Stomach (tissue), 9 donors: ENCODE results near the gene KCNQ1. TPM values are rescaled to one million over a fixed set of nuclear protein-coding genes. Genes with fewer than 3 reads are reported as not detected.

Experiments used
- DNase-seq, 2 donors: peaks; one replicate each; pipeline versions ENCODE4 v3.0.0 to v3.0.0-alpha.2; 2013 to 2019
- H3K27ac ChIP-seq, 5 donors: fragments of 200-600 bp in 4 of 5; sonication (generic) in 4 of 5; one replicate each; pipeline ENCODE4 v1.5.1; 2013 to 2019; ENCODE audit warnings: mild to moderate bottlenecking in 1 of 5, moderate library complexity in 1 of 5
- H3K27me3 ChIP-seq, 3 donors: fragments of 200-600 bp; sonication (generic); one replicate each; pipeline ENCODE4 v1.5.1; 2017 to 2019; ENCODE audit warnings: mixed run types in 1 of 3
- H3K36me3 ChIP-seq, 4 donors: fragments of 200-600 bp; sonication (generic); 1 replicate in 3 of 4; 2 replicates in 1 of 4; pipeline ENCODE4 v1.5.1; 2016 to 2019
- H3K4me1 ChIP-seq, 4 donors: fragments of 200-600 bp; sonication (generic); one replicate each; pipeline ENCODE4 v1.5.1; 2016 to 2019
- H3K4me3 ChIP-seq, 4 donors: fragments of 200-600 bp; sonication (generic) in 3 of 4; one replicate each; pipeline ENCODE4 v1.5.1; 2016 to 2019; ENCODE audit warnings: mild to moderate bottlenecking in 1 of 4
- H3K9me3 ChIP-seq, 4 donors: fragments of 200-600 bp; sonication (generic); one replicate each; pipeline ENCODE4 v1.5.1; 2016 to 2019
- CTCF ChIP-seq, 7 experiments: fragments of 450-650 bp in 4 of 7; fragments of 200-600 bp in 3 of 7; sonication (generic) in 3 of 7; IDR thresholded peaks; one replicate each; pipeline ENCODE4 v1.5.1; 2016 to 2019; ENCODE audit warnings: antibody characterized with exemption in 7 of 7, control low read depth in 2 of 7, mild to moderate bottlenecking in 1 of 7
- EP300 ChIP-seq: sonication (generic); formaldehyde crosslinking; IDR thresholded peaks from one replicate; pipeline ENCODE4 v1.6.1; 2017; ENCODE audit warnings: antibody characterized with exemption
- POLR2A ChIP-seq, 4 donors: fragments of 450-650 bp; IDR thresholded peaks; one replicate each; pipeline ENCODE4 v1.6.1; 2016; ENCODE audit warnings: antibody characterized with exemption in 4 of 4, control low read depth in 2 of 4, mild to moderate bottlenecking in 1 of 4, moderate library complexity in 1 of 4
- POLR2AphosphoS5 ChIP-seq, 3 donors: sonication (generic); formaldehyde crosslinking; IDR thresholded peaks; one replicate each; pipeline ENCODE4 v1.6.1; 2016; ENCODE audit warnings: antibody characterized with exemption in 3 of 3
- WGBS, 5 donors: extraction: QIAGEN DNeasy Blood & Tissue Kit in 3 of 5; methylation state at CpG; one replicate each; pipeline versions ENCODE4 v1.1.5 to v1.1.7; 2013 to 2018; 5-methylcytosine and 5-hydroxymethylcytosine counted together
- intact Hi-C: fragments of 100-400 bp; cut with DNase I; formaldehyde crosslinking; loops from one replicate; pipeline ENCODE4 v1.15.1; 2023; ENCODE audit warnings: low total_unique reads
- polyA plus RNA-seq, 3 donors: library from polyadenylated mRNA; stranded (reverse); fragments of 200-250 nt; gene quantifications; one replicate each; pipeline ENCODE4 v1.2.3, GENCODE V29; 2013
- total RNA-seq, 5 donors: library from RNA; depleted of rRNA; stranded (reverse); fragments of >200 nt; gene quantifications; one replicate each; pipeline versions ENCODE4 v1.1.0 to v1.2.3, GENCODE V29; 2014 to 2016
- donor health status: healthy with polysubstance abuse.
- donor health status: Bipolar disorder and iron deficiency.
- donor health status: healthy.

KCNQ1 gene
- total and polyA plus RNA-seq, 8 donors, result 12.1 to 155 (median 49.0) TPM

- Histone ChIP-seq H3K9me3 (no peaks in the 10 kb centered on the region), H3K4me1 (peaks cover 7 to 21% (median 20%) of the 10 kb centered on the region in 4 donors), H3K27ac (no peak overlapping the region), H3K36me3 (no peaks in the 10 kb centered on the region), H3K27me3 (no peaks in the 10 kb centered on the region), H3K4me3 (no peak overlapping the region)
- WGBS, 5 donors, result 90 to 92% (median 91%) methylated on average over 26 to 32 of the region's 32 CpGs
- TF ChIP-seq POLR2AphosphoS5 (IDR thresholded peaks at IDR 0.05) (no peak), CTCF (IDR thresholded peaks at IDR 0.05) (no peak), POLR2A (IDR thresholded peaks at IDR 0.05) (no peak), EP300 (no peak)
- DNase-seq, result no peak
- intact Hi-C loops, result no loop called here
Measured at GRCh38 chr11:2796508-2797113, 351.8 kb downstream of the KCNQ1 start.

- DNase-seq, result peak in 1 of 2 donors; percentile 19
- 90 to 93% (median 91%) methylated on average over 14 to 25 of the region's 25 CpGs for WGBS, 5 donors
- no peak overlapping the region for H3K27ac ChIP-seq
- H3K4me1 ChIP-seq, result peaks cover 7 to 15% (median 14%) of the 10 kb centered on the region in 4 donors
- no peak for TF ChIP-seq POLR2A (IDR thresholded peaks at IDR 0.05)
- TF ChIP-seq CTCF (IDR thresholded peaks at IDR 0.05), result no peak
- TF ChIP-seq EP300, result no peak
- no peak for TF ChIP-seq POLR2AphosphoS5 (IDR thresholded peaks at IDR 0.05)
- H3K4me3 ChIP-seq, result no peak overlapping the region
- intact Hi-C loops, result no loop called here
- no peaks in the 10 kb centered on the region for H3K9me3 ChIP-seq
- H3K27me3 ChIP-seq, result no peaks in the 10 kb centered on the region
- H3K36me3 ChIP-seq, result no peaks in the 10 kb centered on the region
Measured at GRCh38 chr11:2797121-2797711, 352.4 kb downstream of the KCNQ1 start.

GRCh38 chr11:2797741-2798361 is 353.0 kb downstream of the KCNQ1 start:
- no peak overlapping the region for H3K4me3 ChIP-seq
- H3K4me1 ChIP-seq, result peaks cover 7 to 15% (median 11%) of the 10 kb centered on the region in 4 donors
- H3K36me3 ChIP-seq, result no peaks in the 10 kb centered on the region
- TF ChIP-seq EP300, result no peak
- WGBS, 5 donors, result 86 to 97% (median 91%) methylated on average over 8 to 9 of the region's 9 CpGs
- intact Hi-C loops, result no loop called here
- H3K27ac ChIP-seq, result no peak overlapping the region
- H3K27me3 ChIP-seq, result no peaks in the 10 kb centered on the region
- peak in 1 of 2 donors; percentile 17 for DNase-seq
- no peaks in the 10 kb centered on the region for H3K9me3 ChIP-seq

GRCh38 chr11:2798951-2799761 is 354.3 kb downstream of the KCNQ1 start:
- H3K27me3 ChIP-seq, result no peaks in the 10 kb centered on the region
- H3K4me3 ChIP-seq, result no peak overlapping the region
- TF ChIP-seq CTCF (IDR thresholded peaks at IDR 0.05) (no peak), POLR2A (IDR thresholded peaks at IDR 0.05) (no peak), EP300 (no peak), POLR2AphosphoS5 (IDR thresholded peaks at IDR 0.05) (no peak)
- H3K36me3 ChIP-seq, result no peaks in the 10 kb centered on the region
- peaks cover 7 to 15% (median 11%) of the 10 kb centered on the region in 4 donors for H3K4me1 ChIP-seq
- H3K27ac ChIP-seq, result no peak overlapping the region
- peak in 1 of 2 donors; percentile 21 for DNase-seq
- 90 to 95% (median 92%) methylated on average over 17 of the region's 17 CpGs for WGBS, 5 donors
- H3K9me3 ChIP-seq, result no peaks in the 10 kb centered on the region
- intact Hi-C loops, result no loop called here
